Loucy (cell line): Measurements from ENCODE around the gene KIFAP3.
"Not testable (repeated sequence)": the region's sequence is repeated elsewhere in the genome, so short reads cannot be mapped to it uniquely, and the experiment has no call there.

Experiments
- H2AFZ ChIP-seq: fragments of 200-600 bp; sonication (generic); 2 replicates; pipeline ENCODE4 v1.6.0; 2016; ENCODE audit warnings: antibody characterized with exemption, mild to moderate bottlenecking, low read length, moderate library complexity
- H3F3A ChIP-seq: fragments of 200-600 bp; 2 replicates; pipeline ENCODE4 v1.6.0; 2016; ENCODE audit warnings: antibody characterized with exemption, low read depth, mild to moderate bottlenecking
- H3K27me3 ChIP-seq: fragments of 200-600 bp; sonication (generic); 2 replicates; pipeline ENCODE4 v1.6.1; 2014; ENCODE audit warnings: low read length, mild to moderate bottlenecking; ENCODE audit not compliant: insufficient read depth, poor library complexity, severe bottlenecking
- H3K36me3 ChIP-seq: fragments of 200-600 bp; sonication (generic); 2 replicates; pipeline ENCODE4 v1.6.1; 2016; ENCODE audit warnings: low read length; ENCODE audit not compliant: insufficient read depth
- H3K4me1 ChIP-seq: fragments of 200-600 bp; sonication (generic); 2 replicates; pipeline ENCODE4 v1.5.1; 2014; ENCODE audit warnings: low read length, mild to moderate bottlenecking; ENCODE audit not compliant: insufficient read depth, poor library complexity, severe bottlenecking
- H3K4me2 ChIP-seq: fragments of 200-600 bp; sonication (generic); 2 replicates; pipeline ENCODE4 v1.6.0; 2014; ENCODE audit warnings: antibody characterized with exemption, low read length, low read depth, mild to moderate bottlenecking; ENCODE audit not compliant: poor library complexity, severe bottlenecking
- H3K4me3 ChIP-seq: fragments of 200-600 bp; sonication (generic); 2 replicates; pipeline ENCODE4 v1.5.1; 2014; ENCODE audit warnings: low read length, mild to moderate bottlenecking, mixed read lengths; ENCODE audit not compliant: poor library complexity, severe bottlenecking
- H3K79me2 ChIP-seq: fragments of 200-600 bp; sonication (generic); 2 replicates; pipeline ENCODE4 v1.6.1; 2014; ENCODE audit warnings: low read length; ENCODE audit not compliant: insufficient read depth
- H3K9ac ChIP-seq: fragments of 200-600 bp; sonication (generic); 2 replicates; pipeline ENCODE4 v1.6.0; 2014; ENCODE audit warnings: mild to moderate bottlenecking, low read depth, low read length, moderate library complexity; ENCODE audit not compliant: poor library complexity, severe bottlenecking
- H3K9me2 ChIP-seq: fragments of 200-600 bp; sonication (generic); replicated peaks from 2 replicates; pipeline ENCODE4 v1.6.1; 2016; ENCODE audit warnings: low read depth, low read length, mixed read lengths
- H3K9me3 ChIP-seq: fragments of 200-600 bp; sonication (generic); 2 replicates; pipeline ENCODE4 v1.6.1; 2014; ENCODE audit warnings: mild to moderate bottlenecking, antibody characterized with exemption, low read length, low read depth; ENCODE audit not compliant: insufficient read depth
- H4K20me1 ChIP-seq: fragments of 200-600 bp; sonication (generic); 2 replicates; pipeline ENCODE4 v1.6.0; 2014; ENCODE audit warnings: antibody characterized with exemption, low read length, mild to moderate bottlenecking; ENCODE audit not compliant: insufficient read depth, poor library complexity, severe bottlenecking
- EZH2phosphoT487 ChIP-seq: fragments of 200-600 bp; IDR thresholded peaks from 2 replicates; pipeline ENCODE4 v1.6.1; 2018; ENCODE audit warnings: antibody characterized with exemption, mild to moderate bottlenecking, moderate library complexity, borderline replicate concordance
- TF ChIP-seq, protein P1 (sequence below): fragments of 200-600 bp; sonication (generic); conservative IDR thresholded peaks from 2 replicates; pipeline ENCODE4 v1.5.1; 2014; ENCODE audit warnings: mild to moderate bottlenecking, antibody characterized with exemption, low read length

The KIFAP3 gene

DNA sequence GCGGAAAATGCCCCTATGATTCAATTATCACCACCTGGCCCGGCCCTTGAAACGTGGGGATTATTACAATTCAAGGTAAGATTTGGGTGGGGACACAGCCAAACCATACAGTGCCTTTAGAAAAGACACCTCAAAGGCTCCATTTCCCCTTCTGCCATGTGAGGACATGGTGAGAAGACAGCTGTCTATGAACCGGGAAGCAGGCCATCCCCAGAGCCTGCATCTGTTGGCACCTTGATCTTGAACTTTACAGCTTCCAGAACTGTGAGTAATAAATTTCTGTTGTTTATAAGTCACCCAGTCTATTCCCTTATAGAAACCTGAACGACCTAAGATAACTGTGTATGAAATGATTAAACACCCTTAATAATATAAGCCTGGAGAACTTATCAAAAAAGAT, 61.6 kb downstream of the KIFAP3 start:
- Histone ChIP-seq H3K79me2 (no peaks in the 10 kb centered on the region), H3K4me3 (no peak overlapping the region), H3K9me3 (no peaks in the 10 kb centered on the region), H3K27me3 (no peaks in the 10 kb centered on the region), H3K4me1 (no peaks in the 10 kb centered on the region), H3K4me2 (no peak overlapping the region), H3F3A (no peaks in the 10 kb centered on the region), H3K36me3 (0 out of 2 replicates have a peak, but pooled peaks cover 4% of the 10 kb centered on the region), H3K9ac (no peak overlapping the region), H2AFZ (no peak overlapping the region), H3K9me2 (no peaks in the 10 kb centered on the region), H4K20me1 (no peaks in the 10 kb centered on the region)
- TF ChIP-seq, protein P1, sequence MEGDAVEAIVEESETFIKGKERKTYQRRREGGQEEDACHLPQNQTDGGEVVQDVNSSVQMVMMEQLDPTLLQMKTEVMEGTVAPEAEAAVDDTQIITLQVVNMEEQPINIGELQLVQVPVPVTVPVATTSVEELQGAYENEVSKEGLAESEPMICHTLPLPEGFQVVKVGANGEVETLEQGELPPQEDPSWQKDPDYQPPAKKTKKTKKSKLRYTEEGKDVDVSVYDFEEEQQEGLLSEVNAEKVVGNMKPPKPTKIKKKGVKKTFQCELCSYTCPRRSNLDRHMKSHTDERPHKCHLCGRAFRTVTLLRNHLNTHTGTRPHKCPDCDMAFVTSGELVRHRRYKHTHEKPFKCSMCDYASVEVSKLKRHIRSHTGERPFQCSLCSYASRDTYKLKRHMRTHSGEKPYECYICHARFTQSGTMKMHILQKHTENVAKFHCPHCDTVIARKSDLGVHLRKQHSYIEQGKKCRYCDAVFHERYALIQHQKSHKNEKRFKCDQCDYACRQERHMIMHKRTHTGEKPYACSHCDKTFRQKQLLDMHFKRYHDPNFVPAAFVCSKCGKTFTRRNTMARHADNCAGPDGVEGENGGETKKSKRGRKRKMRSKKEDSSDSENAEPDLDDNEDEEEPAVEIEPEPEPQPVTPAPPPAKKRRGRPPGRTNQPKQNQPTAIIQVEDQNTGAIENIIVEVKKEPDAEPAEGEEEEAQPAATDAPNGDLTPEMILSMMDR = no peak
- no peak for TF ChIP-seq EZH2phosphoT487

DNA sequence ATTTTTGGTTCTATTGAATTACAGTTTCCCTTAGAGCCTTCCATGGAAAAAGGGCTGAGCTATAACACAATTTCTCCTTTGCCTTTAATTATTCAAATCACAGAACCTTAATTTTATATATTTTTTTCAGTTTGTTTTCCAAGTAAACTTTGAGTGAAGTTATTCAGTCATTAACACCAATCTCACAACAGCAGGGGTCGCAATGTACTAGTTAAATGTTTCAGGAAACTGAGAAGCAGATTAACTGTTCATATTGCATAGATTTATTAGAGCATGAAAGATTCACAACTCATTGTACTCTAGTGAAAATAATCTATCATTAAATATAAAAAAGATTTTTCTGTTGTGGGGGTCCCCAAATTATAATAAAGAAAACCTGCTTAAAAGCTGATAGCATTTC, 64.1 kb downstream of the KIFAP3 start:
- Histone ChIP-seq H3F3A (no peaks in the 10 kb centered on the region), H3K9ac (no peak overlapping the region), H3K9me2 (no peaks in the 10 kb centered on the region), H3K9me3 (no peaks in the 10 kb centered on the region), H2AFZ (no peak overlapping the region), H3K4me1 (no peaks in the 10 kb centered on the region), H3K79me2 (no peaks in the 10 kb centered on the region), H4K20me1 (no peaks in the 10 kb centered on the region), H3K4me2 (no peak overlapping the region), H3K4me3 (no peak overlapping the region), H3K36me3 (no peaks in the 10 kb centered on the region), H3K27me3 (no peaks in the 10 kb centered on the region)
- no peak for TF ChIP-seq EZH2phosphoT487
- TF ChIP-seq, protein P1 = peak; percentile 73

DNA sequence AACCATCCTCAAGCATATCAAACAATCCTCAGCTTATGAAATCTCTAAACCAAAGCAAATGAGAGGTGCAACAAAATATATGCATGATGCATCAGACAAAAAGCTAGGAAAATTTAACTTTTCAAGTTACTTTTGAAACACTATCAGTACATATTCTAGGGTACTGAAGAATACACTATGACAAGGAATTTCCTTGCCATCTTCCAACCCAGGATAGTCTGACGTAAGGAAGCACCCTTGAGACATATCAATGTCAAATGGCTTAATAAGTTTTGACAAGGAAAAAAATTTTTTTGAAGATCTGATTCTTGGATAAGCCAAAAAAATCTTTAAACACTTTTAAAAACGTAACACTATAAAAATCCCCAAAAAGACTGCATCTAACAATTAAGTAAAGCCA, 64.9 kb downstream of the KIFAP3 start:
- H3K79me2 ChIP-seq = no peaks in the 10 kb centered on the region
- no peaks in the 10 kb centered on the region for H3K27me3 ChIP-seq
- H4K20me1 ChIP-seq = no peaks in the 10 kb centered on the region
- no peaks in the 10 kb centered on the region for H3K4me1 ChIP-seq
- H3F3A ChIP-seq = no peaks in the 10 kb centered on the region
- H3K36me3 ChIP-seq = no peaks in the 10 kb centered on the region
- no peak for TF ChIP-seq EZH2phosphoT487
- TF ChIP-seq, protein P1 = no peak
- H2AFZ ChIP-seq = no peak overlapping the region
- H3K9ac ChIP-seq = no peak overlapping the region
- no peak overlapping the region for H3K4me2 ChIP-seq
- no peaks in the 10 kb centered on the region for H3K9me2 ChIP-seq
- no peaks in the 10 kb centered on the region for H3K9me3 ChIP-seq
- H3K4me3 ChIP-seq = no peak overlapping the region

DNA sequence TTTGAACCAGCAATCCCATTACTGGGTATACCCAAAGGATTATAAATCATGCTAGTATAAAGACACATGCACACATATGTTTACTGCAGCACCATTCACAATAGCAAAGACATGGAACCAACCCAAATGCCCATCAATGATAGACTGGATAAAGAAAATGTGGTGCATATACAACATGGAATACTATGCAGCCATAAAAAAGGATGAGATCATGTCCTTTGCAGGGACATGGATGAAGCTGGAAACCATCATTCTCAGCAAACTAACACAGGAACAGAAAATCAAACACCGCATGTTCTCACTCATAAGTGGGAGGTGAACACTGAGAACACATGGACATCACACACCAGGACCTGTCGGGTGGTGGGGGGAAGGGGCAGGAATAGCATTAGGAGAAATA, 65.8 kb downstream of the KIFAP3 start:
- H3K79me2 ChIP-seq, H3K4me1 ChIP-seq, H3K27me3 ChIP-seq, H3K9me3 ChIP-seq, H3K4me2 ChIP-seq, H3F3A ChIP-seq, H4K20me1 ChIP-seq, H2AFZ ChIP-seq, H3K4me3 ChIP-seq, H3K9ac ChIP-seq, H3K9me2 ChIP-seq, H3K36me3 ChIP-seq: not testable (repeated sequence)

DNA sequence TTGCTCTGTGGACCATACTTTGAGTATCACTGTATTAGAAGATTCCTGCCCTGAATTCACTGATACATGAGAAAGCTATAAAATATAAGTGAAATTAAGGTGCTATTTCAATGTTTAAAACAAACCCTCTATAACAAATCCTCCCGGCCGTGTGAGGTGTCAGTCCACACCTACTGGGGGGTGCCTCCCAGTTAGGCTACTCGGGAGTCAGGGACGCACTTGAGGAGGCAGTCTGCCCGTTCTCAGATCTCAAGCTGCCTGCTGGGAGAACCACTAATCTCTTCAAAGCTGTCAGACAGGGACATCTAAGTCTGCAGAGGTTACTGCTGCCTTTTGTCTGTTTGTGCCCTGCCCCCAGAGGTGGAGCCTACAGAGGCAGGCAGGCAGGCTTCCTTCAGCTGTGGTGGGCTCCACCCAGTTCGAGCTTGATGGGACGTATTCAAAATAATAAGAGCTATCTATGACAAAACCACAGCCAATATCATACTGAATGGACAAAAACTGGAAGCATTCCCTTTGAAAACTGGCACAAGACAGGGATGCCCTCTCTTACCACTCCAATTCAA, 71.1 kb downstream of the KIFAP3 start:
- H3K9me2 ChIP-seq, H3K9ac ChIP-seq, H3K27me3 ChIP-seq, H3K9me3 ChIP-seq, H3K36me3 ChIP-seq, H3K4me3 ChIP-seq, H3K4me2 ChIP-seq, H3K4me1 ChIP-seq, H3K79me2 ChIP-seq, H2AFZ ChIP-seq, H3F3A ChIP-seq, H4K20me1 ChIP-seq: not testable (repeated sequence)
